A673 (cell line): Measurements from ENCODE around the gene MN1.

ENCODE experiments used
- EZH2 ChIP-seq: fragments of 200-600 bp; sonication (generic); IDR thresholded peaks from 2 replicates; pipeline ENCODE4 v1.6.1; 2017; ENCODE audit warnings: borderline replicate concordance, low read depth, mild to moderate bottlenecking, mixed read lengths, antibody characterized with exemption, low read length; ENCODE audit not compliant: poor library complexity, severe bottlenecking
- TF ChIP-seq, protein P1 (sequence below): fragments of 300-800, 200-600 bp; sonication (generic); conservative IDR thresholded peaks from 2 replicates; pipeline ENCODE4 v1.5.1; 2017; ENCODE audit warnings: low read depth, mild to moderate bottlenecking, antibody characterized with exemption, low read length, moderate library complexity, mixed read lengths

DNA sequence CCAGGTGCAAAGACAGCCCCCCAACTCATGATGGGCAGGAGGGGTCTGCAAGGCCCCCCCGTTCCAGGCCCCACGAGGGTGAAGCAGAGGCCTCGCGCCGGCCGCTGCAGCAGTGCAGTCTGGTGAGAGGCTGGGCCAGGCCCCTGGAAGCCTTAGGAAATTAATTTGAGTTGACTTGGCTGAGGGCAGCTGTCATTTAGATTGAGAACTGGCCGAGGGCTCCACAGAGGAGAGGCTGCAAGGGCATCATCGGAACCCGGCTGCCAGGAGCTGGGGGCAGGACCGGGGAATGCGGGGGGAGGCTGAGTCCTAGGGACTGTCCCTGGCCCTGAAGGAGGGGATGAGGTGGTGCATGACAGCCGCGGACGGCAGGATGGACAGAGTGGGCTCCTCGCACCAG is 39.9 kb downstream of the MN1 start:
- TF ChIP-seq, protein P1, sequence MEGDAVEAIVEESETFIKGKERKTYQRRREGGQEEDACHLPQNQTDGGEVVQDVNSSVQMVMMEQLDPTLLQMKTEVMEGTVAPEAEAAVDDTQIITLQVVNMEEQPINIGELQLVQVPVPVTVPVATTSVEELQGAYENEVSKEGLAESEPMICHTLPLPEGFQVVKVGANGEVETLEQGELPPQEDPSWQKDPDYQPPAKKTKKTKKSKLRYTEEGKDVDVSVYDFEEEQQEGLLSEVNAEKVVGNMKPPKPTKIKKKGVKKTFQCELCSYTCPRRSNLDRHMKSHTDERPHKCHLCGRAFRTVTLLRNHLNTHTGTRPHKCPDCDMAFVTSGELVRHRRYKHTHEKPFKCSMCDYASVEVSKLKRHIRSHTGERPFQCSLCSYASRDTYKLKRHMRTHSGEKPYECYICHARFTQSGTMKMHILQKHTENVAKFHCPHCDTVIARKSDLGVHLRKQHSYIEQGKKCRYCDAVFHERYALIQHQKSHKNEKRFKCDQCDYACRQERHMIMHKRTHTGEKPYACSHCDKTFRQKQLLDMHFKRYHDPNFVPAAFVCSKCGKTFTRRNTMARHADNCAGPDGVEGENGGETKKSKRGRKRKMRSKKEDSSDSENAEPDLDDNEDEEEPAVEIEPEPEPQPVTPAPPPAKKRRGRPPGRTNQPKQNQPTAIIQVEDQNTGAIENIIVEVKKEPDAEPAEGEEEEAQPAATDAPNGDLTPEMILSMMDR = no peak
- no peak for TF ChIP-seq EZH2
